Peyer's patch (tissue), 4 donors: ENCODE data around the gene ASB6. TPM values are rescaled to one million over a fixed set of nuclear protein-coding genes. Genes with fewer than 3 reads are reported as not detected.

Experiments used
- DNase-seq, 3 donors: peaks; one replicate each; pipeline ENCODE4 v3.0.0-alpha.2; 2017 to 2019
- H3K27ac ChIP-seq, 4 donors: fragments of 200-600 bp; sonication (generic); one replicate each; pipeline ENCODE4 v1.5.1; 2016 to 2019
- H3K27me3 ChIP-seq, 2 donors: fragments of 200-600 bp; sonication (generic); one replicate each; pipeline ENCODE4 v1.5.1; 2019
- H3K36me3 ChIP-seq, 3 donors: fragments of 200-600 bp; sonication (generic); one replicate each; pipeline ENCODE4 v1.5.1; 2016 to 2019
- H3K4me1 ChIP-seq, 4 donors: fragments of 200-600 bp; sonication (generic); one replicate each; pipeline ENCODE4 v1.5.1; 2016 to 2019
- H3K4me3 ChIP-seq, 4 donors: fragments of 200-600 bp; sonication (generic); 1 replicate in 3 of 4; 2 replicates in 1 of 4; pipeline ENCODE4 v1.5.1; 2016 to 2019; ENCODE audit warnings: mild to moderate bottlenecking in 1 of 4
- H3K9me3 ChIP-seq, 4 donors: fragments of 200-600 bp; sonication (generic); one replicate each; pipeline ENCODE4 v1.5.1; 2016 to 2019; ENCODE audit warnings: mild to moderate bottlenecking in 1 of 4
- CTCF ChIP-seq, 6 experiments: fragments of 450-650 bp in 4 of 6; fragments of 200-600 bp in 2 of 6; sonication (generic) in 1 of 6; IDR thresholded peaks; one replicate each; pipeline ENCODE4 v1.5.1; 2017 to 2019; ENCODE audit warnings: antibody characterized with exemption in 6 of 6, mild to moderate bottlenecking in 3 of 6, moderate library complexity in 1 of 6
- POLR2A ChIP-seq, 2 donors: fragments of 450-650 bp; IDR thresholded peaks; one replicate each; pipeline ENCODE4 v1.5.1; 2017; ENCODE audit warnings: antibody characterized with exemption in 2 of 2, mild to moderate bottlenecking in 2 of 2, moderate library complexity in 2 of 2
- total RNA-seq, 4 donors: library from RNA; depleted of rRNA; stranded (reverse); fragments of >200 nt; gene quantifications; one replicate each; pipeline ENCODE4 v1.1.0, GENCODE V29; 2016

Gene ASB6
- total RNA-seq, 4 donors from 2014 or later: 19.8 to 26.8 (median 23.0) TPM

GRCh38 chr9:129585352-129585751 lies 56.6 kb downstream of the ASB6 start:
- Histone ChIP-seq H3K4me1 (no peaks in the 10 kb centered on the region), H3K27me3 (no peaks in the 10 kb centered on the region), H3K36me3 (no peaks in the 10 kb centered on the region), H3K27ac (no peak overlapping the region), H3K4me3 (no peak overlapping the region), H3K9me3 (no peaks in the 10 kb centered on the region)
- TF ChIP-seq POLR2A (IDR thresholded peaks at IDR 0.05): no peak
- no peak for TF ChIP-seq CTCF (IDR thresholded peaks at IDR 0.05)
- DNase-seq: no peak

Other genes starting within 250 kb of the ASB6 start
- gene C9orf50, start 21.1 kb downstream of the ASB6 start, total RNA-seq: not detected
- gene NTMT1, start 16.0 kb downstream of the ASB6 start, total RNA-seq: 10 to 100 TPM; 11.9 to 35.5 (median 26.6) TPM
- 1 to 10 TPM in 1 of 4 donors, not detected in 3; 5.0 TPM for gene PRRX2, start 23.5 kb upstream of the ASB6 start, total RNA-seq
- gene PTGES, start 110.9 kb upstream of the ASB6 start, total RNA-seq: 1 to 10 TPM; 1.8 to 8.7 (median 6.8) TPM
- gene TOR1B, start 161.0 kb upstream of the ASB6 start, total RNA-seq: 10 to 100 TPM; 19.8 to 54.7 (median 44.5) TPM
- gene TOR1A, start 182.0 kb upstream of the ASB6 start, total RNA-seq: 10 to 100 TPM; 28.9 to 49.6 (median 39.8) TPM
- 10 to 100 TPM; 30.2 to 42.2 (median 36.2) TPM for gene C9orf78, start 193.1 kb upstream of the ASB6 start, total RNA-seq
- 10 to 100 TPM; 15.8 to 36.3 (median 22.6) TPM for gene USP20, start 193.3 kb upstream of the ASB6 start, total RNA-seq